ENCODE data around the gene ABCC4.

- TF ChIP-seq ZNF138 (tag by site-specific recombination; IDR thresholded peaks at IDR 0.05; ENCODE audit: borderline replicate concordance) = no peak
- no peak for TF ChIP-seq CTCF (tag by site-specific recombination; IDR thresholded peaks at IDR 0.05)
- no peak for TF ChIP-seq ZNF398 (tag by site-specific recombination; IDR thresholded peaks at IDR 0.05)
- TF ChIP-seq ZNF174 (tag by site-specific recombination; IDR thresholded peaks at IDR 0.05) = no peak
- TF ChIP-seq ZNF350 (tag by site-specific recombination; IDR thresholded peaks at IDR 0.05) = no peak
- TF ChIP-seq ZSCAN5A (tag by site-specific recombination; IDR thresholded peaks at IDR 0.05) = no peak
These were observed 154.8 kb downstream of the ABCC4 start for GRCh38 chr13:95146486-95146885.
